Calu3 (cell line): ENCODE measurements around the gene STK38L. TPM values are rescaled to one million over a fixed set of nuclear protein-coding genes. Genes with fewer than 3 reads are reported as not detected.

ENCODE experiments used
- BruUV-seq: library from RNA; stranded (reverse); fragments of 400-500 nt; replicated peaks from 2 replicates; lab custom pipeline; 2021; lab: Mats Ljungman, UMichigan
- CTCF ChIA-PET: fragments of 300-600 bp; sonication (Branson Sonifier 250); formaldehyde crosslinking; loops from one replicate; lab custom pipeline; 2022; ENCODE audit warnings: antibody characterized with exemption; lab: Charles Lee
- DNase-seq: peaks from one replicate; pipeline ENCODE4 v3.0.0; 2022
- H3K27ac Mint-ChIP-seq: one replicate; pipeline ENCODE4 v1.8.0; 2022; ENCODE audit warnings: mixed read lengths; ENCODE audit not compliant: unreplicated experiment
- H3K27me3 Mint-ChIP-seq: one replicate; pipeline ENCODE4 v1.8.0; 2022; ENCODE audit warnings: mixed read lengths; ENCODE audit not compliant: unreplicated experiment
- H3K36me3 Mint-ChIP-seq: one replicate; pipeline ENCODE4 v1.8.0; 2022; ENCODE audit warnings: mild to moderate bottlenecking, moderate library complexity, mixed read lengths; ENCODE audit not compliant: insufficient read depth, unreplicated experiment
- H3K4me1 Mint-ChIP-seq: one replicate; pipeline ENCODE4 v1.8.0; 2022; ENCODE audit warnings: mild to moderate bottlenecking, low read depth, mixed read lengths; ENCODE audit not compliant: unreplicated experiment
- H3K4me3 Mint-ChIP-seq: one replicate; pipeline ENCODE4 v1.8.0; 2022; ENCODE audit warnings: mild to moderate bottlenecking, low read depth, moderate library complexity, mixed read lengths; ENCODE audit not compliant: unreplicated experiment
- H3K9me3 Mint-ChIP-seq: one replicate; pipeline ENCODE4 v1.8.0; 2022; ENCODE audit warnings: low read depth, mixed read lengths; ENCODE audit not compliant: unreplicated experiment
- intact Hi-C: fragments of 100-400 bp; cut with micrococcal nuclease; formaldehyde crosslinking; loops from one replicate; pipeline ENCODE4 v1.10.0; 2022; ENCODE audit not compliant: unreplicated experiment
- total RNA-seq: library from RNA; stranded (reverse); gene quantifications from 2 replicates; pipeline ENCODE4 v1.2.3, GENCODE V29; 2022
- TF ChIP-seq, protein P1 (sequence below): fragments of 200-600 bp; IDR thresholded peaks from one replicate; pipeline ENCODE4 v1.8.0; 2022; ENCODE audit warnings: antibody characterized with exemption; ENCODE audit not compliant: unreplicated experiment

The STK38L gene
- total RNA-seq, 1 experiment from 2014 or later = 24.6 TPM

GRCh38 chr12:27291862-27292261 is 47.8 kb downstream of the STK38L start:
- Mint-ChIP-seq H3K9me3 (no peaks in the 10 kb centered on the region), H3K27ac (no peak overlapping the region), H3K27me3 (no peaks in the 10 kb centered on the region), H3K4me1 (peaks cover 10% of the 10 kb centered on the region), H3K36me3 (no peaks in the 10 kb centered on the region), H3K4me3 (no peak overlapping the region)
- no peak for DNase-seq
- TF ChIP-seq, protein P1, sequence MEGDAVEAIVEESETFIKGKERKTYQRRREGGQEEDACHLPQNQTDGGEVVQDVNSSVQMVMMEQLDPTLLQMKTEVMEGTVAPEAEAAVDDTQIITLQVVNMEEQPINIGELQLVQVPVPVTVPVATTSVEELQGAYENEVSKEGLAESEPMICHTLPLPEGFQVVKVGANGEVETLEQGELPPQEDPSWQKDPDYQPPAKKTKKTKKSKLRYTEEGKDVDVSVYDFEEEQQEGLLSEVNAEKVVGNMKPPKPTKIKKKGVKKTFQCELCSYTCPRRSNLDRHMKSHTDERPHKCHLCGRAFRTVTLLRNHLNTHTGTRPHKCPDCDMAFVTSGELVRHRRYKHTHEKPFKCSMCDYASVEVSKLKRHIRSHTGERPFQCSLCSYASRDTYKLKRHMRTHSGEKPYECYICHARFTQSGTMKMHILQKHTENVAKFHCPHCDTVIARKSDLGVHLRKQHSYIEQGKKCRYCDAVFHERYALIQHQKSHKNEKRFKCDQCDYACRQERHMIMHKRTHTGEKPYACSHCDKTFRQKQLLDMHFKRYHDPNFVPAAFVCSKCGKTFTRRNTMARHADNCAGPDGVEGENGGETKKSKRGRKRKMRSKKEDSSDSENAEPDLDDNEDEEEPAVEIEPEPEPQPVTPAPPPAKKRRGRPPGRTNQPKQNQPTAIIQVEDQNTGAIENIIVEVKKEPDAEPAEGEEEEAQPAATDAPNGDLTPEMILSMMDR = no peak
- BruUV-seq = no TSS peak
- CTCF ChIA-PET = no interaction called here
- intact Hi-C loops = no loop called here

GRCh38 chr12:27292718-27293117 is 48.6 kb downstream of the STK38L start:
- no peak for DNase-seq
- Mint-ChIP-seq H3K9me3 (no peaks in the 10 kb centered on the region), H3K4me3 (no peak overlapping the region), H3K4me1 (peaks cover 10% of the 10 kb centered on the region), H3K27ac (no peak overlapping the region), H3K36me3 (no peaks in the 10 kb centered on the region), H3K27me3 (no peaks in the 10 kb centered on the region)
- CTCF ChIA-PET = no interaction called here
- BruUV-seq = no TSS peak
- TF ChIP-seq, protein P1 = no peak
- intact Hi-C loops = no loop called here

DNA sequence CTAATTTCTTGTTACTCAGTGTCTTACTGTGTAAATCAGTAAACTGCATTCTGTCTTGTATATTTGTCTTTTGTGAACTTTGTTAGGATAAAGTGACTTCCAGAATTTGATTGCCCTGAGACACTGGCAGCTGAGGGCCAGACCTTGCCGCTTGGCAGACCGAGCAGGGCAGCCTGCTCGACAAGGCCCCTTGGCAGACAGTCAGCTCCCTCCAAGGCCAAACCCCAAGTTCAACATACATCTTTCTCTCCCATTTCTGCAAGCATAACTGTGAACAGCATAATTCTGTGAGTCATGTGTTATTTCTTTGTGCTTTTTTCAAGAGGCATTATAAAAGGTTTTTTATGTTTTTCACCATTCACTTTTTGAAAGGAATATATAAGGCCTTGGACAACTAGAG is 49.4 kb downstream of the STK38L start:
- no peak overlapping the region for H3K4me3 Mint-ChIP-seq
- H3K27me3 Mint-ChIP-seq = no peaks in the 10 kb centered on the region

DNA sequence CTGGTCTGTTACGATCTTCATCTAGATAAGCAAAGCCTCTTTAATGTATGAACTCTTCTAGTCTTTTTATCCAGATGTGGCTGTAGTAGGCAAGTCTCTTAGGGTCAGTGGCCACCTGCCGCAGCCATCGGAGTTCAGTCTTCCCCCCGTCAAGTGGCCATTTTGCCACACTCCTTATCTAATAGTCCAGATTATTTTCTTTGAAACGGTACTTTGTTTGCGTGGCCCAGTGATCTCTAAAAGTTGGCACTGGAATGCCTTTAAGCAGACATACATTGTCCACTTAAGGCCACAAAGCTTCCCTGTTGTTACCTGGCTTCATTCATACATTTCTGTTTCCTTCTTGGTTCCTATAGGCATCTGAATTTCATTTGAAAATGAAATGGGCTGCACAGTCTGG is 52.6 kb downstream of the STK38L start:
- H3K36me3 Mint-ChIP-seq = no peaks in the 10 kb centered on the region
- H3K9me3 Mint-ChIP-seq = no peaks in the 10 kb centered on the region
- H3K27me3 Mint-ChIP-seq = no peaks in the 10 kb centered on the region
- H3K27ac Mint-ChIP-seq = no peak overlapping the region
- BruUV-seq = no TSS peak
- no peak overlapping the region for H3K4me3 Mint-ChIP-seq
- peaks cover 4% of the 10 kb centered on the region for H3K4me1 Mint-ChIP-seq
- intact Hi-C loops = no loop called here
- CTCF ChIA-PET = interaction anchor here (1.5 kb wide), 1 partner anchor 9 kb away, joined by 4 read pairs; no protein-coding TSS in a partner anchor
- TF ChIP-seq, protein P1 = no peak
- DNase-seq = no peak

More for the DNA sequence above, 49.4 kb downstream of the STK38L start:
- intact Hi-C loops = no loop called here
- Mint-ChIP-seq H3K4me1 (peaks cover 10% of the 10 kb centered on the region), H3K27ac (no peak overlapping the region), H3K9me3 (no peaks in the 10 kb centered on the region), H3K36me3 (no peaks in the 10 kb centered on the region)
- CTCF ChIA-PET = no interaction called here
- no peak for DNase-seq
- TF ChIP-seq, protein P1 = no peak
- BruUV-seq = no TSS peak
